HL-60/S4 treated with phorbol 12-myristate 13-acetate at 8.2 ng/mL for 4 days and 3 days (cell line): ENCODE data around the gene TTC4.

Experiments
- in situ Hi-C: fragments of 300-500 bp; cut with MboI; formaldehyde crosslinking; loops from 2 replicates; pipeline ENCODE4 v1.15.0; 2022; ENCODE audit warnings: low sequenced_read_pairs

TTC4 gene

GRCh38 chr1:54715493-54716298 is at the start of gene TTC4:
TSS of gene TTC4 (plus strand) at chr1:54715861. CDS start at chr1:54715909, 48 bp downstream.
- in situ Hi-C loops = no loop called here

GRCh38 chr1:54666333-54666732 is 49.3 kb upstream of the TTC4 start:
- in situ Hi-C loops = no loop called here

DNA sequence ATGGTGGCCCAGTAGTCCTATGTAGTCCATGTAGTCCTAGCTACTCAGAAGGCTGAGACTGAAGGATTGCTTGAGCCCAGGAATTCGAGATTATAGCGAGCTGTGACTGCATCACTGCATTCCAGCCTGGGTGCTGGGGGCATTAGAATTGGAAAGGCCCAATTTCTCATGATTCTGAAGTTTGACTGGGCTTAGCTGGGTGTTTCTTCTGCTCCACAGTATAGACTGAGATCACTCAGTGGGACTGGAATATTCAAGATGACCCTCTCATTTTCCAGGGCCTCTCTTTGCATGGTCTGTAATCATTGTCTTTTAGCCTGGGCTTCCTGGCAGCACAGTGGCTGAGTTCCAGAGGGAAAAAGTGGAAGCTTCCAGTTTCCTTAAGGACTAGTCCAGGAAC is 47.9 kb upstream of the TTC4 start:
- in situ Hi-C loops = no loop called here

DNA sequence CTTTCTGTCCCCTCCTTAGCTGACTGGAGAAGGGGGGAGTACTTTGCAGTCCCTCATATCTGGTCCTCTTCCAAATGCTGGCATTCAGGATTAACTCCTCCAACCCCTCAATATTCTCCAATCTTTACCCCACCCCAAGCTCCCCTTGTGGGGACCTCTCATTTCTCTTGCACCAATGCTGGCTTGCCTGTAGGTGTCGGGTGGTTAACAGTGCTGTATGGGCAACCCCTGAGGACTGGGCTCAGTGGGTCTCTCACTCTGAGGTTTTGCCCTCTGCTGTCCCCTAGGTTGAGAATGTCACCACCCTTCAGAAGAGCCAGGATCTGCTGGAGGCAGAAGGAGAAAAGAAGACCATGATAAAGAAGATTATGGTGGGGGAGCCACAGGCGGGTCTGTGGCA is 47.1 kb upstream of the TTC4 start:
- in situ Hi-C loops = no loop called here

- in situ Hi-C loops = no loop called here
These were observed 43.6 kb upstream of the TTC4 start for GRCh38 chr1:54671985-54672608.

- in situ Hi-C loops = no loop called here
These were observed 36.7 kb upstream of the TTC4 start for GRCh38 chr1:54678776-54679643.

GRCh38 chr1:54679706-54680105 is 36.0 kb upstream of the TTC4 start:
- in situ Hi-C loops = no loop called here

- in situ Hi-C loops = no loop called here
These were observed 35.3 kb upstream of the TTC4 start for GRCh38 chr1:54680387-54680786.

GRCh38 chr1:54681358-54681757 is 34.3 kb upstream of the TTC4 start:
- in situ Hi-C loops = no loop called here

DNA sequence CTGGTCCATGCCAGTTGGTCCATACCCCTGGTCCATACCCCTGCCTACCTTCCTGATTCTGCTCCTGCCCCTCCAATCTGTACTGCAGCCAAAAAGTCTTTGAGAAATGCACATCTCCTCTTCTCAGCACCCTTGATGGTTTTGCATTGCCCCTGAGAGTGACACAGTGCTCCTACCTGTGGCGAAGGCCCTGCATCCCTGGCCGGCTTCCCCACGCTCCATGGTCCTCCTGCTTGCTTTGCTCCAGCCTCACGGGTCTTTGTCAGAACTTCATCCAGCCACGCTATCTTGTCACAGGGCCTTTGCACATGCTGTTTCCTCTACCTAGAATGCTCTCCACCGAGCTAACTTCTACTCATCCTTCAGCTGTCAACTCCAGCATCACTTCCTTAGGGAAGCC is 32.2 kb upstream of the TTC4 start:
- in situ Hi-C loops = no loop called here

DNA sequence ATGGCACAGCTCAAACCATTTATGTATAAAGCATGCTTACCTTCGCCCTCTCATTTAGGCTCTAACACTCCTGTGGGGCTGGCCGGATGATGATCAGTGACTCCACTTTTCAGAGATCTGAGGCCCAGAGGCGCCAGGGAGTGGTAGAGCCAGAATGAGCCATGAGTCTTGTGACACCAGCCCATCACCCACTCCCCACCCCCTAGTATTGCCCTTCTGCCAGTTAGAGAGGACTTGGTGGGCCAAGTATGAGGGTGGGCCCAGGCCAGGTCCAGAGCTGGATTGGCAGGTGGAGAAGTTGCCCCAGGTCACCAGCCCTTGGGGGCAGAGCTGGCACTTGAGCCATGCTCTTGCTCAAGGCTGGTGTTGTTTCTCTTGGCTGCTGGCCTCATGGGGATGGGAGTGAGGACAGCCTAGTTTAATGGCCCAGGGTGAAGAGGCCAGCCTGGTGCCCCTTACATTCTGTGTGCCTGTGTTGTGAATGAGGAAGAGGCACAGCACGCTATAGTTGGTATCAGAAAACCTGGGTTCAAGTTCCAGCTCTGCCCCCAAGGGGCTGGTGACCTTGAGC is 30.2 kb upstream of the TTC4 start:
- in situ Hi-C loops = no loop called here

DNA sequence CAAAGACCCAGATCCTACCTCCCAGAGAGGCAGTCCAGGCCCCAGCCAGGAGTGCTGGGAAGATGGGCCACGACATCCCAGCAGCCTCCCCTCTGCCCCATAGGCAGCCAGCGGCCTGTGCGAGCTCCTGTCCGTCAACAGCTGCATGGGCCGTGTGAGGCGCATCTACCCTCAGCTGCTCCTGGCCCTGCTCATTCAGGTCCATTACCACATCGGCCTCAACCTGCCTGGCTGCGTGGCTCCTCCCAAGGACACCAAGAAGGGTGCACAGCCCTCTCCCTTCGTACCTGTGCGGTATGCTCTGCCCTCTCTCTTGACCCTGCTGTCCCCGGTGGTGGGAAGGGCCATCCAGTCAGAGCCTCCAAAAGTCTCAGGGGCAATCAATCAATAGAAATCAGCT is 29.5 kb upstream of the TTC4 start:
- in situ Hi-C loops = no loop called here

GRCh38 chr1:54694771-54695170 is 20.9 kb upstream of the TTC4 start:
- in situ Hi-C loops = no loop called here

- in situ Hi-C loops = no loop called here
These were observed 20.4 kb upstream of the TTC4 start for GRCh38 chr1:54695221-54695620.

GRCh38 chr1:54695764-54696163 is 19.9 kb upstream of the TTC4 start:
- in situ Hi-C loops = no loop called here

DNA sequence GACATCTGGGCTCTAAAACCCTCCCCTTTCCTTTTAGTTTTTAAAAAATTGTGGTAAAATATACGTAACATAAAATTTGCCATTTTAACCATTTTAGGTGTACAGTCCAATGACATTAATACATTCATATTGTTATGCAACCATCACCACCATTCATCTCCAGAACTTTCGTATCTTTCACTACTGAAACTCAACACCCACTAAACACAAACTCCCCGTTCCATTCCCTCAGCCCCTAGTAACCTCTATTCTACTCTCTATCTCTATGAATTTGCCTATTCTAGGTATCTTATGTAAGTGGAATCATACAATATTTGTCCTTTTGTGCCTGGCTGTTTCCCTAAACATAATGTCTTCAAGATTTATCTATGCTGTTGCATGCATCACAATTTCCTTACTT is 19.4 kb upstream of the TTC4 start:
- in situ Hi-C loops = no loop called here

DNA sequence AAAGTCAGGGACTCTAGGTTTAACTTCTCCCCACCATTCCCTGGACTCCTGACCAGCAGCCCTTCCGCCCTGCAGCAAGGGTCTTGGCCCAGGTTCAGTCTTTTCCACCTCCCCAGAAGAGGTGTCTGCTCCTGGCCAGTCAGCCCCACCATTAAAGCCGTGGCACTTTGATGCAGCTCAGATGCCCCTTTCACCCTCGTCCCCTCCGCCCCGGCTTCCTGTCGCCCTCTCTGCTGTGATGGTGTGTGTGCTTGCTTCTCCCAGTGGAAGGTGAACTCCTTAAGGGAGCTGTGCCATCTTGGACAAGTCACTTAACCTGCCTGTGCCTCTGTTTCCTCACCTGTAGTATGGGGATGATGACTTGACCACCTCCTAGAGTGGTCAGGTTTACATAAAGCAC is 17.8 kb upstream of the TTC4 start:
- in situ Hi-C loops = no loop called here

DNA sequence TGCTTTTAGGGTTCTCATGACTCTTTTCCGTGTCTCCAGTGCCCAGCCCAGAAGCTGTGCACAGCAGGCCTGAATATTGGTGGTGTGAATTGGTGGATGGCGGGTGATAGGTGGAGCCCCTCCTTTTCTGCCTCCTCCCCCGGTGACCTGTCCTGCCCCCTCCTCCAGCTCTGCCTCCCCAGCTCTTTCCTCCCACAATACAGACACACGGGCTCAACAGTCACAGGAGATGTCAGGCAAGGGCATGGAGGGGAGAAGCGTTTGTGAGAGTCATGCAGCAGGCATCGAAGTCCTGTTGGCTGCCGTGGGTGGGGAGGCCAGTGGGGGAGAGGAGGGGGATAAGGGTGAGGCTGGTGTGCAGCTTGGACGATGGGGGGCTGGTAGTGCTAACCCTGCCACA is 17.3 kb upstream of the TTC4 start:
- in situ Hi-C loops = no loop called here

DNA sequence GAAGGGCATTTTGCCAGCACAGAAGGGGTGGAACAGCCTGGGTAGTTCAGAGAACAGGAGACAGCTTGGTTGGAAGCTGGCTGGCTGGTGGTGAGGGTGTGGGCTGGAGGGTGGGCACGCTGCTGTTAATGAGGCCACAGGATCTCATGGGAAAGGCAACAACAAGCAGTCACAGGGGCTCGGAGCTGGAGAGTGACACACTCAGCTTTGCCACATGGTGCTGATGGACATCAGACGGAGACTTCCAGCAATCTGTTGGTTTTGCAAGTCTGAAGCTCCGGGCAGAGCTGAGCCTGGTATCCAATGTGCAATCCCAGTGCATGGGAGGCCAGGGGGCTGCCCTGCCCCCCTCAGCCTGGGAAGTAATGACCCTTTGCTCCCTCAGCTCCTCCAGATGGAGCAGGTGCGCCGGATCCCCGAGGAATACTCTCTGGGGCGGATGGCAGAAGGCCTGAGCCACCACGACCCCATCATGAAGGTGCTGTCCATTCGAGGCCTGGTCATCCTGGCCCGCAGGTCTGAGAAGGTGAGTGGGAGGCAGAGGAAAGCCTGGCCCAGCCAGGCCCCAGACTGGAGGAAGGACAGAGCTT is 15.6 kb upstream of the TTC4 start:
- in situ Hi-C loops = no loop called here

DNA sequence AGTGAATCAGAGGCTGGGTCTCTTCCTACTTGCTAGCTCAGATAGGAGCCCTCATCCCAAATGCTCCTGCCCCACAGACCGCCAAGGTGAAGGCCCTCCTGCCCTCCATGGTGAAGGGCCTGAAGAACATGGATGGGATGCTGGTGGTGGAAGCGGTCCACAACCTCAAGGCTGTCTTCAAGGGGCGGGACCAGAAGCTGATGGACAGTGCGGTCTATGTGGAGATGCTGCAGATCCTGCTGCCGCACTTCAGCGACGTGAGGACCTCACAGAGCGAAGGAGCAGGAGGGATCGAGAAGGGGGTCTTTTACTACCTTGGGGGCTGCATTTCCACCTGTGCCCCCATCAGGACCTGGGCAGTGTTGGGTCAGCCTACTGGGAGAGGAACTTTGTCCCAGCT is 14.6 kb upstream of the TTC4 start:
- in situ Hi-C loops = no loop called here

DNA sequence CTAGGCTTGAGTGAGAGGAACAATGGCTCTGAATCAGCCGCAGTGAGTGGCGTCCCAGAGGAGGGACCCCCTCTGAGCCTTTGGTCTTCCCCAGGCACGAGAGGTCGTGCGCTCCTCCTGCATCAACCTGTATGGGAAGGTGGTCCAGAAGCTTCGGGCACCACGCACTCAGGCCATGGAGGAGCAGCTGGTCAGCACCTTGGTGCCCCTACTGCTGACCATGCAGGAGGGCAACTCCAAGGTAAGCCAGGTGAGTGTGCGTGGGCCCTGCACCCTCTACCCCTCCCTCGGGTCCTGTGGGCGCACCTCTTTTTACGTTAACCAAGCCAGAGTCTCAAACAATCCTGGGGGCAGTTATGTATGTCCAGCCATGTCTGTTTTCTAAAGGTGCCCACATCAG is 13.7 kb upstream of the TTC4 start:
- in situ Hi-C loops = no loop called here
